HG03064 (cell line): ENCODE data around the gene SMURF2.

ENCODE experiments used
- ATAC-seq: cut with Tn5 transposase; IDR thresholded peaks from one replicate; pipeline ENCODE4 v1.9.1; 2021; ENCODE audit warnings: low read depth; ENCODE audit not compliant: unreplicated experiment

Gene SMURF2

GRCh38 chr17:64506201-64506575 is 155.9 kb downstream of the SMURF2 start, which contains the start of gene DDX5:
Gene DDX5 (minus strand): TSS chr17:64506289. CDS start chr17:64506119, 170 bp downstream.
- ATAC-seq, result peak; percentile 54

GRCh38 chr17:64505340-64506200 is 156.5 kb downstream of the SMURF2 start:
- ATAC-seq, result no peak

GRCh38 chr17:64504769-64505339 is 157.3 kb downstream of the SMURF2 start:
- ATAC-seq, result no peak

DNA sequence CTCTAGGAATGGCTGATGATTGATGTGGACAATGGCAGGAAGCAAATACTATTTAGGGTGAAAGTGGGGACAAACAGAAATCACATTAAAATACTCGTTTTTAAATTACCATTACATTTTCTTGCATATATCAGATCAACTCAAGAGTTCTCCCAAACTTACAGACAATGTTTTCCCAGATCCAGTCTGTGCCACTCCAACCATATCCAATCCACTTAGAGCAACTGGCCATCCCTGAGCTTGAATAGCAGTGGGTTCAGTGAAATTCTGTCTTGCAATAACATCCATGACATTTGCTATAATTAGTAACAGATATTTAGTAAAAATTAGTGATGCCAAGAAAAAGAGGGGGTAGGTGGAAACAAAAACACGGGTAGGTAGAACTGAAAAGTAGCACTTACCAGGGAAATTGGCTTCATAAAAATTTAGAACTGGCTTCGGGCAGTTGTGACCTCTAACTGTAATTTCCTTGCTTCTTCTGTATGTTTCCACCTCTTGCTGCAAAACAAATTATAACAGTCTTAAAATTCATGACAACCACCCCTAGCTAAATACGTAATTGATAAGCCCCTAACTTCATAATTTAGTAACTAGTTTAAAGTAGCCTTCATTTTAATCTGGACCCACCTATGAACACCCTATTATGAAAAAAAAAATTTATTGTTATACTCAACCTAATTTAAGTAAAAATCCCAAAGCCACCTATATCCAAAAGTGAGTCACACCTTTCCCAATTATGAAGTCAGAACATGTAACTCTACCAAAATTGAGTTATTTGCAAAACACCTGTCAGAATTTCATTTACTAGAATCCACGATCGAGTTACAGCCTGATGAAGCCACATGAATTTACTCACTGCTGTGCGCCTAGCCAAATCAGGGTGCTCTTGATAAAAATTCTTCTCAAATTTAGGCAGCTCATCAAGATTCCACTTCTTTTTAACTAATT is 158.0 kb downstream of the SMURF2 start:
- no peak for ATAC-seq

DNA sequence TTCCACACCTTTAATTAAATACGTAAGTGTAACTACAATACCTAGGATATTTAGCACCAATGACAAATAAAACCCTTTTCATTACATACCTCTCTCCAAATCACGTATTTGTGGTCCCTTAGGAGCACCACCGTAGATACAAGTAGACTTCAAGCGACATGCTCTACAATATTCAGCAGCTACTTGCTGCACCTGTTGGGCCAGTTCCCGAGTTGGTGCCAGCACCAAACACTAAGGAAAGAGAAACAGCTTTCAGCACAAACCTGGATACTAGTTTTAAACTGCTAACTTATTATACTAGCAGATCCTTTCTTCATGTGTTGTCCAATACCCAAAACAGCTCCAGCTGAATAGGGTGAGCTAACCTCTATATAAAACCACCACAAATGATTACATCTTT is 158.8 kb downstream of the SMURF2 start:
- ATAC-seq, result no peak

GRCh38 chr17:64502809-64503208 is 159.3 kb downstream of the SMURF2 start:
- no peak for ATAC-seq

- ATAC-seq, result no peak
These were observed 160.1 kb downstream of the SMURF2 start for GRCh38 chr17:64502021-64502420.

DNA sequence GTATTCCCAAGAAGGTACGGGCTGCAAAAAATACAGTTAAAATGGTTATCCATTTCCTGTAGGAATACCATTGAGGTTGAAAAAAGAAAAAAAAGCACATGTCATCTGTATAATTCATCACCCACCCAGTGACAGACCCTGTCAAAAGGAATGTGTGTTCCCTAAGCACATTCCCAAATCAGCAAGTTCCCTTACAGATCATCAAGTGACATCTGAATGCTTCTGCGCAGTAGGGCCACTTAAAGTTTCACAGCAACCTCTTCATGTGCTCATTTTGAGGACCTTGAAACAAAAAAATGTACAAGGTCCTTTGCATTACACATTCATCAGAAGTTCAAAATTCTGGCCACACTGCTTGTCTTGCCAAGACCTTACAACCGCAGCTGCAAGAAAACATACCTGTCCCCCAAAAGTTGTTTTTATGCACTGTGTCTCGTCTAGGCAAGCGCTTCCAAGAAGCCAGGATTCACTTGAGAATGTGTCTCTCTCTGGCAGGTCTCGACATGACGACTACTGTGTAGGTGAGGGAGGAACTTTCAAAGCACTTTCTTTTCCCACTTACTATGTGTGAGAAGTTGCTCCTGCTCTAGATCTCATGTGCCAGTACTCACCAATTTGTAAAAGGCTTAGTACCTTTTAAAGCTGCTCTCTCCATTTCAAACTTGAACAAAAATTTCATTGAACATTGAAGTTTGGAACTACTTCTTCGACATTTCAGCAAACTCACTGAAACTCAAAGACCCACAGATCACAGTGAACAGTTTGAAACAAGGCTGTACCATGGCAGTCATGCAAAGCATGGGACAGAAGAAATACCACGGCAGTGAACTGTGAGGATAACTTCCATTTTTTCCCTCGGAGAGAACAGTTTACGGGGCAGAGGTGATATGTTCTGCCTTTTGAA is 161.0 kb downstream of the SMURF2 start:
- no peak for ATAC-seq

DNA sequence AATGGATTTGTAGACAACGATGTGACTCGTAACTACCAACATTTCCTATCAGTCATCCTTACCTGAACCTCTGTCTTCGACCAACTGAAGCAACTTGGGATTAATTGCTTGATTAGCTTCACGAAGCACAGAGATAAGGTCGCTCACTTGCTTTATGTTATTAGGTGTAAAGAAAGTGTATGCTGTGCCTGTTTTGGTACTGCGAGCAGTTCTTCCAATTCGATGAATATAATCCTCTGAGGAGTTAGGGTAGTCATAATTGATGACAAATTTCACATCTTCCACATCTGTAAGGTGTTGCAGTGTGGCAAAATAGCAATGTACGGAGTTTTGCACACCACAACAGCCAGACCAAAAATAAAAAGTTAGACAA is 161.6 kb downstream of the SMURF2 start:
- no peak for ATAC-seq

DNA sequence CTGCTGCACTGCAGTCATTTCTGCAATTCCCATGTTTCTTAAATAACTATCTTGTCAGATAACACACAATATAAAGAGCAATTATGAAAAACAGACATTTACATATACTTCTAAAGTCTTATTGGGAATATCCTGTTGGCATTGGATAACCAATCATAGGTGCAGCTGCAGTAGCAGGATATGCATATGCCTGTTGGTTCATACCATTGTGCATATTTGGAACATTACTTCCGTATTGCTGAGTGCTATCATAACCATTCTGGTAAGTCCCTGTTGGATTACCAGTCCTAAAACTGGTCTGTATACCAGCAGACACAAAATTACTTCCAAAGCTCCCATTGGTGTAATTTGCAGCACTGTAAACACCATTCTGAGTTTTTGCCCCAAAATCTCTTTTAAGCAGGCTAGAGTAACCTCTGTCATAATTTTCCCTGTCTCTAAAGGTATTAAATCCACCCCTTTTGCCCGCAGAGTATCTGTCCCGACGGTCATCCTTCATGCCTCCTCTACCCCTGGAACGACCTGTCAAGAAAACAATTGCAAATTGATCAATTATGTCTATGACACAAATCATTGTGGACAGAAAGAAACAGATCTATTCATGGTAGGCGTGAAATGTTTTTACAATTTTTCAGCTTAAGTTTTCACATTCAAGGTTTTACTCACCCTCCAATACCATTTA is 162.2 kb downstream of the SMURF2 start:
- ATAC-seq, result no peak

DNA sequence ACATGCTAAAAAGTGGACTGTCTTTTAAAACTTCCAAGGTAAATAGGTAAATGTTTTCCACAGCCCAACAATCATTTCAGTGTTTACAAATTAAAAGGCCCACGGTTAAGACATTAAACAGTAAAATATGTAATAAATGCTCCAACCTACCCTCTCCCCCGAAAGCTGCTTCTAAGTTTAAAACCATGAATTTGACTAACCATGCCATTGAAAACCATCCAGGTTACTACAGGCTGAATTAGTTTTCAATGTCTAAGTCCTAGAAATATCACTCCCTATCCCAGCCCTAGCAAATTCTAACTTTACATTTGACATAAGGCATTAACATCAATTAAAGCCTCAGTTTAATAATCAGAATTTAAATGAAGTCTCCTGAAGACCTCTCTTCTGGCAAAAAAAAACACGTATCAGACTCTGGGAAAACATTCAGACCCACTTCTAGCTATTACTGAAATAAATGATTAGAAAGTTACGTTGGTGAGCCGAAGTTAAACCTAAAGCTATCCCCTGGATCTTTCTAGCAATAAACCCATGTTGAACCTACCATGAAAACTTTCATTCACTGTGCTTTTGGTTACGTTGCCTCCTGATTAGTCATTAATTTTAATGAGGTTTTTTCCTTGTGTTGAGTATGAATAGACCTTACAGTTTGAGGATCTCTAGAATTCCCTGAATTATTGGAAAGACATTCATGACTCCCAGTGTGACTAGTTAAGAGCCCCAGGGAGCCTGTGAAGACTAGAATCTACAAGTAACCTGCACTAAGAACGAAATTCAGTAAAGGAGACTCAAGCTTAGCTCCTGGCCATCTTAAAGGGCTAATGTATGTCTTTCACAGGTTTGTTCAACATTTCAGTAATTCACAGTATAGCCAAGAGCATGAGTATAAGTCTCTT is 163.6 kb downstream of the SMURF2 start:
- no peak for ATAC-seq

DNA sequence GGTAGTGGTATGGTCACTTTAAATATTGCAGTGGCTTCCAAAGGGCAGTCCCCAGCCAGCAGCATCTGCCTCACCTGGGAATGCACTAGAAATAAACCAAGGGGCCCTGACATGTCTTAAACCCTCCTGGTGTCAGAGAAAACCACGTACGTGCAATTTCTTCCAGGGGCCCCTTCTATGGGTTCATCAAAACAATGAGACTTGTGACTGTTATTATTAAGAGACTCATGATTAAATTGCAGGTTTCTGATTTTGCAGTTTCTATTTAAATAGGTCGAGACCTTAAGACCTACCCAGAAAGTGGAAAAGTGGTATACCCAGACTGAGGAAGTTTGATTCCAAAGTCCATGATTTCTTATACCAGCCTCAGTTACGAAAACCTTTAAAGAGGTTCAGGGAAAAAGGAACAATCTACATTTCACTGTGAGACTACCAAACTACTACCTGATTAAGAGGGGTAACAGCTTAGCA is 164.5 kb downstream of the SMURF2 start:
- no peak for ATAC-seq

- ATAC-seq, result peak; percentile 67
These were observed 165.1 kb downstream of the SMURF2 start, which contains the start of gene POLG2 for GRCh38 chr17:64496786-64497564. Gene POLG2 (minus strand): TSS chr17:64497054. CDS start chr17:64496968, 86 bp downstream.

DNA sequence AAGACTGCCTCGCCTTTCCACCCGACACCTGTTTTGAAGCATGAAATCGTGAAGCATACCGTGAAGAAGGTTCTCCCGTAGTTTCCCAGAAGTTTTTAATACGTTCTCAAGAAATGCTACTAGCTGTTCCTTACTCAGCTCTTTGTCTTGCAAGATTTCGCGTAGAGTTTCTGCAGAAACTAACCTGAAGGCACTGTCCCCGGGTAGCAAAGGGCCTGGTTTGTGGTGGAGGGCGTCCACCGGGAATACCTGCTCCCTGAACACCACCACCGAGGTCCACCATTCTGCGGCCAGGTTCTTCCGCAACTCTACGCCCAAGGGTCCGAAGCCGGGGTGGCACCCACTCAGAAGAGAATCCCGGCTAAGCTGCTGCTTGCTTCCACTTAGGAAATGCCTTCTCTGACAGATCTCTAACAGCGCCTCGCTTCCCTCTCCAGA is 165.7 kb downstream of the SMURF2 start:
- ATAC-seq, result peak; percentile 5
